ENCODE measurements around the gene FKBP1A. TPM values are rescaled to one million over a fixed set of nuclear protein-coding genes. Genes with fewer than 3 reads are reported as not detected.

Gene FKBP1A
- total and polyA plus RNA-seq, 9 donors = 72.7 to 298 (median 262) TPM

GRCh38 chr20:1327827-1328679 lies 64.8 kb downstream of the FKBP1A start:
- H3K4me1 ChIP-seq (ENCODE audit: control insufficient read depth, insufficient read depth, low read length) = peaks cover 33% of the 10 kb centered on the region
- no peak for DNase-seq
- H3K9me3 ChIP-seq (replicated peaks; ENCODE audit: control insufficient read depth, low read depth, low read length) = no peaks in the 10 kb centered on the region
- peaks cover 10% of the 10 kb centered on the region for H3K36me3 ChIP-seq (ENCODE audit: control insufficient read depth, insufficient read depth, low read length)
- H3K4me3 ChIP-seq (ENCODE audit: low read length) = no peak overlapping the region
- 86% methylated on average over 7 of the region's 7 CpGs for WGBS (ENCODE audit: insufficient coverage)
- no peak overlapping the region for H3K27ac ChIP-seq (ENCODE audit: low read length)
- H3K27me3 ChIP-seq (ENCODE audit: control insufficient read depth, insufficient read depth, low read length) = no peaks in the 10 kb centered on the region

GRCh38 chr20:1327241-1327653 lies 65.6 kb downstream of the FKBP1A start:
- Histone ChIP-seq H3K4me3 (ENCODE audit: low read length) (no peak overlapping the region), H3K36me3 (ENCODE audit: control insufficient read depth, insufficient read depth, low read length) (peaks cover 5% of the 10 kb centered on the region), H3K4me1 (ENCODE audit: control insufficient read depth, insufficient read depth, low read length) (peaks cover 35% of the 10 kb centered on the region), H3K9me3 (replicated peaks; ENCODE audit: control insufficient read depth, low read depth, low read length) (no peaks in the 10 kb centered on the region), H3K27me3 (ENCODE audit: control insufficient read depth, insufficient read depth, low read length) (no peaks in the 10 kb centered on the region), H3K27ac (ENCODE audit: low read length) (no peak overlapping the region)
- WGBS (ENCODE audit: insufficient coverage) = 63% methylated on average over 6 of the region's 8 CpGs
- DNase-seq = no peak

- peaks cover 35% of the 10 kb centered on the region for H3K4me1 ChIP-seq (ENCODE audit: control insufficient read depth, insufficient read depth, low read length)
Observed at GRCh38 chr20:1326031-1326930, 66.6 kb downstream of the FKBP1A start.

GRCh38 chr20:1325173-1326030 lies 67.5 kb downstream of the FKBP1A start:
- H3K27ac ChIP-seq (ENCODE audit: low read length) = peak overlapping the region; percentile 97
- peak overlapping the region; percentile 66 for H3K4me3 ChIP-seq (ENCODE audit: low read length)
- H3K36me3 ChIP-seq (ENCODE audit: control insufficient read depth, insufficient read depth, low read length) = peaks cover 5% of the 10 kb centered on the region
- no peaks in the 10 kb centered on the region for H3K9me3 ChIP-seq (replicated peaks; ENCODE audit: control insufficient read depth, low read depth, low read length)
- WGBS (ENCODE audit: insufficient coverage) = under 1% methylated on average over 56 of the region's 56 CpGs
- H3K27me3 ChIP-seq (ENCODE audit: control insufficient read depth, insufficient read depth, low read length) = no peaks in the 10 kb centered on the region
- DNase-seq = peak; percentile 99
- H3K4me1 ChIP-seq (ENCODE audit: control insufficient read depth, insufficient read depth, low read length) = peaks cover 35% of the 10 kb centered on the region

More at GRCh38 chr20:1326031-1326930, 66.6 kb downstream of the FKBP1A start:
- H3K4me3 ChIP-seq (ENCODE audit: low read length) = peak overlapping the region; percentile 66
- no peaks in the 10 kb centered on the region for H3K9me3 ChIP-seq (replicated peaks; ENCODE audit: control insufficient read depth, low read depth, low read length)
- WGBS (ENCODE audit: insufficient coverage) = 24% methylated on average over 8 of the region's 10 CpGs
- no peak for DNase-seq
- H3K27me3 ChIP-seq (ENCODE audit: control insufficient read depth, insufficient read depth, low read length) = no peaks in the 10 kb centered on the region
- H3K36me3 ChIP-seq (ENCODE audit: control insufficient read depth, insufficient read depth, low read length) = peaks cover 5% of the 10 kb centered on the region
- H3K27ac ChIP-seq (ENCODE audit: low read length) = peak overlapping the region; percentile 97

DNA sequence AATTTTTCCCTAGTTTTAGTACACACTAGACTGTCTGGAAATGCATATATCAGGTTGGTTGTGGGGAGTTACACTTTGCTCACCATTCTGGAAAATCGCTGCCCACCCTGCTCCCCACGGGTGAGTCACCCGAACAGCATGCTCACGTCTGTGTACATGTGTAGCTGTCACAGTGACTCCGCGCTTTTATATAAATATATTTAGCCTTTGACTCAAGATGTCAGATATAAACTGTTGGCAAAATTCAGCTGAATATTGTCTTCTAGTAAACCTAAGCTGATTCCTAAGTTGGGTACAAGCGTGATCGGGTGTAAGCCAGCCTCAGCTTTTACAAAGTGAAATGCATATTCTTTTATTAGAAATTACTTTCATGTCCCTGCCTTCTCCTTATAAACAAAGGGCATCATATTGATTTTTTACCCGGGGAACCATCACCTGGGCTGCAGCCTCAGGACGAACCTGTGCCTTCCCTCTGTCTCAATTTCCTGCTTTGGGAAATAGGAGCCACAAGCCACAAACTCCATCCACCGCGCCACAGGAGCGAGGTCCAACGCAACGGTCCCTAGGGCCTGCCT lies 68.2 kb downstream of the FKBP1A start:
- peak overlapping the region; percentile 97 for H3K27ac ChIP-seq (ENCODE audit: low read length)
- peaks cover 35% of the 10 kb centered on the region for H3K4me1 ChIP-seq (ENCODE audit: control insufficient read depth, insufficient read depth, low read length)
- no peaks in the 10 kb centered on the region for H3K27me3 ChIP-seq (ENCODE audit: control insufficient read depth, insufficient read depth, low read length)
- peaks cover 2% of the 10 kb centered on the region for H3K36me3 ChIP-seq (ENCODE audit: control insufficient read depth, insufficient read depth, low read length)
- WGBS (ENCODE audit: insufficient coverage) = 1% methylated on average over 7 of the region's 15 CpGs
- DNase-seq = no peak
- H3K9me3 ChIP-seq (replicated peaks; ENCODE audit: control insufficient read depth, low read depth, low read length) = no peaks in the 10 kb centered on the region
- peak overlapping the region; percentile 66 for H3K4me3 ChIP-seq (ENCODE audit: low read length)

- WGBS (ENCODE audit: insufficient coverage) = 78% methylated on average over 3 of the region's 12 CpGs
- no peak for DNase-seq
- Histone ChIP-seq H3K36me3 (ENCODE audit: control insufficient read depth, insufficient read depth, low read length) (peaks cover 2% of the 10 kb centered on the region), H3K27me3 (ENCODE audit: control insufficient read depth, insufficient read depth, low read length) (no peaks in the 10 kb centered on the region), H3K27ac (ENCODE audit: low read length) (peak overlapping the region; percentile 97), H3K4me3 (ENCODE audit: low read length) (no peak overlapping the region), H3K4me1 (ENCODE audit: control insufficient read depth, insufficient read depth, low read length) (peaks cover 32% of the 10 kb centered on the region), H3K9me3 (replicated peaks; ENCODE audit: control insufficient read depth, low read depth, low read length) (no peaks in the 10 kb centered on the region)
Observed at GRCh38 chr20:1323830-1324597, 68.8 kb downstream of the FKBP1A start.

DNA sequence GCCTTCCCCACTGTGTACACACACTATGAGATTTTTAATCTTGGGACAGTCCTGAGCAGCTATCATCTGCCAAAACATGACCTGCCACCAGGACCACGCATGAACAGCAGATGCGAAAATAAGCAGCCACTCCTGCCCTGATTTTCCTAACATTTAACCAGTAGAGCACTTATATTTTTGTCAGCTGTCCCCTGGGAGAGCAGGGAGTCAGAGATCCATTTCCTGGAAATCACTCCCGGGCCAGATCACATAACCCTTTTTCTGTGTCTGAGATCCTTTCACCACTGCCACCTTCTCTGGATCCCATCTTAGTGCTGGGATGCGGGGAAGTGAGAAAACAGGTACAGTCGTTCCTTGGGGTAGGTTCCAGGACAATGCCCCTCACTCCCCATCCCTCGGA lies 69.6 kb downstream of the FKBP1A start:
- peak; percentile 32 for DNase-seq
- Histone ChIP-seq H3K4me3 (ENCODE audit: low read length) (no peak overlapping the region), H3K27me3 (ENCODE audit: control insufficient read depth, insufficient read depth, low read length) (no peaks in the 10 kb centered on the region), H3K36me3 (ENCODE audit: control insufficient read depth, insufficient read depth, low read length) (no peaks in the 10 kb centered on the region), H3K4me1 (ENCODE audit: control insufficient read depth, insufficient read depth, low read length) (peaks cover 25% of the 10 kb centered on the region), H3K9me3 (replicated peaks; ENCODE audit: control insufficient read depth, low read depth, low read length) (no peaks in the 10 kb centered on the region), H3K27ac (ENCODE audit: low read length) (peak overlapping the region; percentile 88)
- 60% methylated on average over 2 of the region's 6 CpGs for WGBS (ENCODE audit: insufficient coverage)

DNA sequence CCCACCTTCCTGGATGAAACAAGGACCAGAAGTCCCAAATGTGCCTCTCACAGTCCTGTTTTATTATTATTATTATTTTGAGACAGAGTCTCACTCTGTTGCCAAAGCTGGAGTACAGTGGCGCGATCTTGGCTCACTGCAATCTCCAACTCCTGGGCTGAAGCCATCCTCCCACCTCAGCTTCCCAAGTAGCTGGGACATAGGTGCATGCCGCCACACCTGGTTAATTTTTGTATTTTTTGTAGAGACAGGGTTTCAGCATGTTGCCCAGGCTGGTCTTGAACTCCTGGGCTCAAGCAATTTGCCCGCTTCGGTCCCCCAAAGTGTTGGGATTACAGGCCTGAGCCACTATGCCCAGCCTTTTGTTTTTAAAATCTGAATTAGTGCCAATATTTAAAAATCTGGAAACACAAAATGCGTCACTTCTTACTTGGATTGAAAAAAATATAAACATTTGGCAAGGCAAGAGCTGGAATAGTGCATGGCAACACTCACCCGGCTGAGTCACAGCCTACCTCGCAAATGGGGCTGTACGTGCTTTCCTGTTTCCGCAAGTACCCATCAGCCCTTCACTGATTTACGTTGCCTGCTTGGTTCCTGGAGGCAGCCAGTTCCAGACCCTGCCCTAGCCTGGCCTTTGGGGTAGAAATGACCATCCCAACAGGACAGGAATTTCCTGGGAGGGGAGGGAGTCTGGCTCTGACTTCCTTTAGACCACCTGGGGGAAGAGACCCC lies 70.2 kb downstream of the FKBP1A start:
- no peaks in the 10 kb centered on the region for H3K36me3 ChIP-seq (ENCODE audit: control insufficient read depth, insufficient read depth, low read length)
- no peaks in the 10 kb centered on the region for H3K27me3 ChIP-seq (ENCODE audit: control insufficient read depth, insufficient read depth, low read length)
- H3K27ac ChIP-seq (ENCODE audit: low read length) = peak overlapping the region; percentile 88
- peak; percentile 64 for DNase-seq
- H3K4me1 ChIP-seq (ENCODE audit: control insufficient read depth, insufficient read depth, low read length) = peaks cover 24% of the 10 kb centered on the region
- WGBS (ENCODE audit: insufficient coverage) = 51% methylated on average over 7 of the region's 11 CpGs
- H3K9me3 ChIP-seq (replicated peaks; ENCODE audit: control insufficient read depth, low read depth, low read length) = no peaks in the 10 kb centered on the region
- H3K4me3 ChIP-seq (ENCODE audit: low read length) = no peak overlapping the region
